Measurements from ENCODE around the gene ROGDI. TPM values are rescaled to one million over a fixed set of nuclear protein-coding genes. Genes with fewer than 3 reads are reported as not detected.
"Not testable (repeated sequence)": the region's sequence is repeated elsewhere in the genome, so short reads cannot be mapped to it uniquely, and the experiment has no call there.

The ROGDI gene
- total and polyA plus RNA-seq, 10 of the 15 experiments (the other 5 are each of a cell fraction or from before 2014, with no cell fraction given) = 0.40 to 23.5 (median 12.3) TPM

- RAD21 ChIA-PET (ENCODE audit: unreplicated experiment); FAIRE-seq; H2AFZ ChIP-seq (ENCODE audit: control insufficient read depth, low read depth, low read length); CTCF ChIA-PET; BruUV-seq (replicated peaks); in situ Hi-C loops (cut with MboI); H3K27me3 ChIP-seq (replicated peaks in 1 of 2; ENCODE audit: control insufficient read depth in 2 of 2, insufficient read depth in 2 of 2, low read length in 1 of 2); H4K20me1 ChIP-seq (ENCODE audit: control insufficient read depth, insufficient read depth); intact Hi-C loops (cut with micrococcal nuclease; ENCODE audit: unreplicated experiment); SMC1A ChIA-PET (ENCODE audit: uncharacterized antibody, unreplicated experiment); H3K9ac ChIP-seq (ENCODE audit: control insufficient read depth, insufficient read depth, low read length); H3K36me3 ChIP-seq (ENCODE audit: control insufficient read depth in 2 of 2, insufficient read depth in 2 of 2, low read length in 1 of 2); H3K27ac ChIP-seq (ENCODE audit: control insufficient read depth, insufficient read depth); H3K4me1 ChIP-seq (ENCODE audit: control insufficient read depth, insufficient read depth, low read length); H3K9me3 ChIP-seq (replicated peaks; ENCODE audit: control insufficient read depth, insufficient read depth, low read length); ATAC-seq; DNase-seq (ENCODE audit: low read depth, low spot score); H3K79me2 ChIP-seq (ENCODE audit: control insufficient read depth, insufficient read depth, low read length); H3K4me3 ChIP-seq; H3K4me2 ChIP-seq (ENCODE audit: control insufficient read depth, insufficient read depth); POLR2A ChIA-PET: not testable (repeated sequence)
- WGBS (ENCODE audit: insufficient coverage, insufficient replicate concordance, low lambda C conversion rate, missing lambda C conversion rate) = 59% methylated on average over 14 of the region's 14 CpGs
- peak in 1 of 2 experiments; percentile 50; a peak in 1 of 4 replicates for TF ChIP-seq BHLHE40 (IDR thresholded peaks at IDR 0.05; ENCODE audit: borderline replicate concordance in 1 of 2, low read depth in 2 of 2, low read length in 1 of 2)
Measured at GRCh38 chr16:4784444-4784987, 17.9 kb downstream of the ROGDI start.

- Histone ChIP-seq H3K4me2 (ENCODE audit: control insufficient read depth, insufficient read depth) (no peak overlapping the region), H3K27me3 (replicated peaks in 1 of 2; ENCODE audit: control insufficient read depth in 2 of 2, insufficient read depth in 2 of 2, low read length in 1 of 2) (no peaks in the 10 kb centered on the region), H2AFZ (ENCODE audit: control insufficient read depth, low read depth, low read length) (no peak overlapping the region), H3K4me3 (no peak overlapping the region), H3K36me3 (ENCODE audit: control insufficient read depth in 2 of 2, insufficient read depth in 2 of 2, low read length in 1 of 2) (no peaks in the 10 kb centered on the region), H4K20me1 (ENCODE audit: control insufficient read depth, insufficient read depth) (no peaks in the 10 kb centered on the region), H3K4me1 (ENCODE audit: control insufficient read depth, insufficient read depth, low read length) (no peaks in the 10 kb centered on the region), H3K9me3 (replicated peaks; ENCODE audit: control insufficient read depth, insufficient read depth, low read length) (no peaks in the 10 kb centered on the region), H3K27ac (ENCODE audit: control insufficient read depth, insufficient read depth) (no peak overlapping the region), H3K9ac (ENCODE audit: control insufficient read depth, insufficient read depth, low read length) (no peak overlapping the region), H3K79me2 (ENCODE audit: control insufficient read depth, insufficient read depth, low read length) (no peaks in the 10 kb centered on the region)
- FAIRE-seq = no peak
- ChIA-PET POLR2A (no interaction called here), CTCF (no interaction called here), RAD21 (ENCODE audit: unreplicated experiment) (no interaction called here), SMC1A (ENCODE audit: uncharacterized antibody, unreplicated experiment) (no interaction called here)
- no peak for DNase-seq (ENCODE audit: low read depth, low spot score)
- BruUV-seq (replicated peaks) = no TSS peak
- WGBS (ENCODE audit: insufficient coverage, insufficient replicate concordance, low lambda C conversion rate, missing lambda C conversion rate) = 46% methylated on average over 16 of the region's 16 CpGs
- intact Hi-C loops (cut with micrococcal nuclease; ENCODE audit: unreplicated experiment) (no loop called here), in situ Hi-C loops (cut with MboI) (no loop called here)
- no peak for ATAC-seq
- TF ChIP-seq EP300 (IDR thresholded peaks at IDR 0.05; ENCODE audit: borderline replicate concordance in 1 of 2, control insufficient read depth in 1 of 2, low read depth in 2 of 2, low read length in 2 of 2) (no peak), TARDBP (IDR thresholded peaks at IDR 0.05; ENCODE audit: borderline replicate concordance) (no peak), MXI1 (IDR thresholded peaks at IDR 0.05; ENCODE audit: low read depth, low read length) (no peak), CREM (IDR thresholded peaks at IDR 0.05; ENCODE audit: low read depth) (no peak), FOXK2 (IDR thresholded peaks at IDR 0.05) (no peak), SMAD1 (IDR thresholded peaks at IDR 0.05; ENCODE audit: low read depth, partially characterized antibody) (no peak), PRDM15 (CRISPR knock-in tag; IDR thresholded peaks at IDR 0.05) (no peak), PBX3 (IDR thresholded peaks at IDR 0.05; ENCODE audit: insufficient replicate concordance, low read depth, low read length) (no peak), MEF2B (IDR thresholded peaks at IDR 0.05; ENCODE audit: partially characterized antibody, poor library complexity, severe bottlenecking) (no peak), BHLHE40 (IDR thresholded peaks at IDR 0.05; ENCODE audit: borderline replicate concordance in 1 of 2, low read depth in 2 of 2, low read length in 1 of 2) (no peak), NR2C1 (IDR thresholded peaks at IDR 0.05) (no peak), MAX (IDR thresholded peaks at IDR 0.05; ENCODE audit: low read depth, low read length) (no peak)
Measured at GRCh38 chr16:4783951-4784336, 18.5 kb downstream of the ROGDI start.
